ENCODE measurements around the gene LDB3. TPM values are rescaled to one million over a fixed set of nuclear protein-coding genes. Genes with fewer than 3 reads are reported as not detected.

Gene LDB3
- total RNA-seq, 3 donors from 2014 or later: 0.96 to 22.7 (median 3.2) TPM

DNA sequence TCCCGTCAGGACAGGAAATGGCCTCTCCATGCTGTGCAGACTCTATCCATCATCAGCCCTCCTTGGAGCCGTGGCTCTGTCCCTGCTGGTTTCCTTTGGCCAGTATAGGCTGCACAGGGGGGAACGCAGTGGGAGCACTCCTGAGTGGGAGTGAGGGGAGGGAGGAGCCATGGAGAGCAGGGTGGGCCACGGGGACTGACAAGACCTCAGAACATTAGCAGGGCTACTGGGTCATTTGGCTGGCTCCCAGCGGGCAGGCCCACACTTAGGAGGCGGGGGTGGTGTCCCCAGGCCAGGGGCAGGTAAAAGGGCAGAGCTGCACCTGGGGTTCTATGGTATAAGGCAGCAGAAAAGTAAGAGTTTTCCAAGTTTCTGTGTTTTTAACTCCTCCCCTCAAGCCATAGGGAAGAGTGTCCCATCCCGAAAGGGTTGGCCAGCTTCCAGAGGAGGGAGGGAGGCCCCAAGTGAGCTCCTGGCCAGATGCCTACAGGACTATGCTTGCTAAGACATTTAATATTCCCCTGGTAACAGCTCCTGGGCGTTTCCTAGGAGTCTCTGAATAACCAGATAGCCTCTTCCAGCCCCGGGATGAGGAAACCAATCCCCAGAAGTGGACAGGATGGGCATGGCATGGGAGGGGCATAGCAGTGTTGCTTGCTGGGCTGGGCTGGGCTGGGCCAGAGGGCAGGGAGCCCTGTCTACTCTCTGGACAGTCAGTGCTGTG, 19.4 kb upstream of the LDB3 start:
- peak in 2 of 3 donors; percentile 68 to 81 for DNase-seq
- intact Hi-C loops (cut with DNase I, micrococcal nuclease): no loop called here
- TF ChIP-seq, protein P1, sequence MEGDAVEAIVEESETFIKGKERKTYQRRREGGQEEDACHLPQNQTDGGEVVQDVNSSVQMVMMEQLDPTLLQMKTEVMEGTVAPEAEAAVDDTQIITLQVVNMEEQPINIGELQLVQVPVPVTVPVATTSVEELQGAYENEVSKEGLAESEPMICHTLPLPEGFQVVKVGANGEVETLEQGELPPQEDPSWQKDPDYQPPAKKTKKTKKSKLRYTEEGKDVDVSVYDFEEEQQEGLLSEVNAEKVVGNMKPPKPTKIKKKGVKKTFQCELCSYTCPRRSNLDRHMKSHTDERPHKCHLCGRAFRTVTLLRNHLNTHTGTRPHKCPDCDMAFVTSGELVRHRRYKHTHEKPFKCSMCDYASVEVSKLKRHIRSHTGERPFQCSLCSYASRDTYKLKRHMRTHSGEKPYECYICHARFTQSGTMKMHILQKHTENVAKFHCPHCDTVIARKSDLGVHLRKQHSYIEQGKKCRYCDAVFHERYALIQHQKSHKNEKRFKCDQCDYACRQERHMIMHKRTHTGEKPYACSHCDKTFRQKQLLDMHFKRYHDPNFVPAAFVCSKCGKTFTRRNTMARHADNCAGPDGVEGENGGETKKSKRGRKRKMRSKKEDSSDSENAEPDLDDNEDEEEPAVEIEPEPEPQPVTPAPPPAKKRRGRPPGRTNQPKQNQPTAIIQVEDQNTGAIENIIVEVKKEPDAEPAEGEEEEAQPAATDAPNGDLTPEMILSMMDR (IDR thresholded peaks at IDR 0.05): no peak
- Histone ChIP-seq H3K9me3 (no peaks in the 10 kb centered on the region), H3K4me3 (no peak overlapping the region), H3K36me3 (ENCODE audit: low read depth) (no peaks in the 10 kb centered on the region), H3K4me1 (ENCODE audit: low read depth) (peaks cover 12% of the 10 kb centered on the region)
- peak; percentile 93 for ATAC-seq

DNA sequence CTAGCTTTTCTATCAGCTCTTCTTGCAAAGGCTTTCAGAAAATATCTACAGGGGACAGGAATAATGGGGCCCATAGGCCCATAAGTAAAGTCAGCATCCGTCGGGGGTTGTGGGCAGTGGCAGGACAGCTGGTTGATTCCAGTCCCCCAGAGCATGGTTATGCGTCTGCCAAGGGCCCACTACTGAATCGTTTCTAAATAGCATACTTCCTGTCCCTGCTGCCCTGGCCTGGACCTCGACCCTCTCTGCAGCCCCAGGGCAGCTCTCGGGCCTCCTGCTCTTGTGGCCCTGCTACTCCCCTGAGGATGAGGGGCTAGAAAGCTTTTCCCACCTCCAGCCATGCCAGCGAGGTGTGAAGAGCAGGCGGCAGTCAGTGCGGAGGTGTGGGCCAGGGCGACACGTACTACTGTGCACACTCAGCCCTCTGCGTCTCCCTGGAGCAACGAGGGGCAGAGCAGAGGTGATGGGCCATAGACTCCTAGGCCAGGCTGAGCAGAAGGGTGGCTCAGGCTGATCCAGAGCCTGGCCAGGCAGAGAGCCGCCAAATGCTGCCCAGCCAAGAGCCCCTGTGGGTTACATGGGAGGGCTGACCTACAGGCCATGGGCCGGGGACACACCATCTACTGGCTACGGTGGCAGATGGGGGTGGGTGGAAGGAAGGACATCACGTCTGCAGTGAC, 18.7 kb upstream of the LDB3 start:
- H3K9me3 ChIP-seq: no peaks in the 10 kb centered on the region
- DNase-seq: no peak
- H3K36me3 ChIP-seq (ENCODE audit: low read depth): no peaks in the 10 kb centered on the region
- H3K4me3 ChIP-seq: no peak overlapping the region
- H3K4me1 ChIP-seq (ENCODE audit: low read depth): peaks cover 12% of the 10 kb centered on the region
- TF ChIP-seq, protein P1 (IDR thresholded peaks at IDR 0.05): no peak
- intact Hi-C loops (cut with DNase I, micrococcal nuclease): no loop called here
- no peak for ATAC-seq

DNA sequence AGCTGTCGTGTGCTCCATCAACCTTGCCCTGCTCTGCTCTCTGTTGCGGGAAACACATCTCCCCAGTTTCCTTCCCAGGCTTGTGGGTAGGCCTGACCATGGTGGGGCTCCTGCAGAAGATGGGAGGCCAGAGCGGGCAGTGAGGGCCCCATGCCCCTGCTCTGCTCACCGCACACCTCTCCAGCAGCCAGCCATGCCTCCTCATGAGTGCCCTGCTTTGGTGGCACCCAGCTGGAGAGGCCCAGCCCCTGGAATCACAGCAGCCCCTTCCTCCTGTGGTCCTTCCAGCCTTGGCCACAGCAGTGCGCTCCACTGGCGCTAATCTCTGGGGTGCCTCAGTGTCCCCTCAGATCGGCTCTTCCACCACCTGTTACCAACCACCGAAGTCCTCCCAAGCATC, 18.2 kb upstream of the LDB3 start:
- no peaks in the 10 kb centered on the region for H3K9me3 ChIP-seq
- ATAC-seq (no peak), DNase-seq (no peak)
- H3K4me1 ChIP-seq (ENCODE audit: low read depth): peaks cover 12% of the 10 kb centered on the region
- TF ChIP-seq, protein P1 (IDR thresholded peaks at IDR 0.05): no peak
- H3K36me3 ChIP-seq (ENCODE audit: low read depth): no peaks in the 10 kb centered on the region
- intact Hi-C loops (cut with DNase I, micrococcal nuclease): no loop called here
- H3K4me3 ChIP-seq: no peak overlapping the region

DNA sequence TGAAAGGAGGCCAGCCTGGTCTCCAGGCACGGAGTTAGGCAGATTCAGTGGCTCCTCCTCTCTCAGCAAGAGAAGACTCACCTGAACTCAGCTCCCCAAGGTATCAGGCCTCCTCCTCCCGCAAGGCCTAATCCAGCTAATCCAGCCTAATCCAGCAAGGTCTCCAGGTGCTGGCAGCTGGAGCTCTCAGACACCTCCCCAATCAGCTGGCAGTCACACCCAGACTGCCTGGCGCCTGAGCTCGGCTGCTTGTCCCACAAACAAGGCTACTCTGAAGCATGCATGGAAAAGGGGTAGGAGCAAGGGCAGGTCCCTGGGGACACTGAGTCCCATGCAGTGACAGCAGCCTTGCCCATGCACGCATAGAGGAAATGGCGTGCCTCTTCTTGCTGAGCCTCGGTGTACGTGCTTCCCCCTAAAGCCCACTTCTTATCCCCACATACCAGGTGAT, 17.3 kb upstream of the LDB3 start:
- TF ChIP-seq, protein P1 (IDR thresholded peaks at IDR 0.05): no peak
- Histone ChIP-seq H3K9me3 (no peaks in the 10 kb centered on the region), H3K36me3 (ENCODE audit: low read depth) (no peaks in the 10 kb centered on the region), H3K4me1 (ENCODE audit: low read depth) (peaks cover 12% of the 10 kb centered on the region), H3K4me3 (no peak overlapping the region)
- intact Hi-C loops (cut with DNase I, micrococcal nuclease): no loop called here
- ATAC-seq: no peak
- peak in 1 of 3 donors; percentile 30 for DNase-seq

DNA sequence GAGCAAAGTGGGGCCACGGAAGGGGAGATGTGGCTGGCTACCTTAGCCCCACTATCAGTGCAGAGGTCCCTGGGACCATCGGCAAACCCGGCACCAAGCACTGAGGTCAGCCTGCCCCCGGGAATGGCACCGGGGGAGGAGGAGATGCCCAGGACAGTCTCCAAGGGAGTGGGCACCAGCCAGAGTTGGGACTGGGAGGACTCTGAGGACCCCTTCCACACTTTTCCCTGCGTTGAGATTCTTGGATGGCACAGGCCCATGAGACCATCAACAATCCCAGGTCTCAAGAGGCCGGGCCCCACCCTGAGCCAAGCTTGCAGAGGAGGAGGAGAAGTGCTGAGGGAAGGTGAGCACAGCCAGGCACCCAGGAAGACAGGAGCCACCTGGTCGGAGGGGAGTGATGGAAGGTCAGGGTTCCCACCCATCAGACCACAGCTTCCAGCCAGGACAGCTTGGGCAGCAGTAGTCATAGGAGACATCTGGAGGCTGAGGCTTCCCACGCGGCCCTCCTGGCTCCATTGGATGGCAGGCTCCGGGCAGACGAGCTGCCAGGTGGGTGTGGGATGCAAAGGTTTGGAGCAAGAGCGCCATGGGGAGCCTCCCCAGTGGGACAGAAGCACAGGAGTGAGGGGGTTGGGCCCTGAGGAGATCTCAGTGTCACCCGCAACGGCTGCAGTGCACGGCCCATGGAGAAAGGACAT, 16.5 kb upstream of the LDB3 start:
- no peak for ATAC-seq
- intact Hi-C loops (cut with DNase I, micrococcal nuclease): no loop called here
- H3K36me3 ChIP-seq (ENCODE audit: low read depth): no peaks in the 10 kb centered on the region
- no peak for DNase-seq
- H3K4me3 ChIP-seq: no peak overlapping the region
- TF ChIP-seq, protein P1 (IDR thresholded peaks at IDR 0.05): no peak
- H3K4me1 ChIP-seq (ENCODE audit: low read depth): peaks cover 12% of the 10 kb centered on the region
- H3K9me3 ChIP-seq: no peaks in the 10 kb centered on the region
